GM12878 (cell line): ENCODE data around the gene MZT2B. TPM values are rescaled to one million over a fixed set of nuclear protein-coding genes. Genes with fewer than 3 reads are reported as not detected.
A peak's percentile ranks its signal among the peaks of the same experiment; 100 is the strongest.
"Not testable (repeated sequence)": the region's sequence is repeated elsewhere in the genome, so short reads cannot be mapped to it uniquely, and the experiment has no call there.

Source experiments
- ATAC-seq: fragments of 200-7000 bp; cut with Tn5 transposase; 3 replicates; pipeline ENCODE4 v1.9.1; 2020; ENCODE audit warnings: mild to moderate bottlenecking, moderate library complexity
- Bru-seq: library from RNA; stranded (reverse); fragments of 400-500 nt; gene quantifications from one replicate; lab custom pipeline; 2021; lab: Mats Ljungman, UMichigan
- BruChase-seq, 2 experiments: library from RNA; stranded (reverse); fragments of 400-500 nt; gene quantifications; one replicate each; lab custom pipeline; 2021; lab: Mats Ljungman, UMichigan
- BruUV-seq: library from RNA; stranded (reverse); fragments of 400-500 nt; replicated peaks from 2 replicates; lab custom pipeline; 2021; lab: Mats Ljungman, UMichigan
- CTCF ChIA-PET: fragments of 300-600 bp; sonication (Branson Sonifier 250); formaldehyde crosslinking; extraction: SDS; loops from one replicate; lab custom pipeline; 2021; ENCODE audit warnings: inconsistent platforms; lab: Yijun Ruan, JAX
- POLR2A ChIA-PET: fragments of 350-600 bp; formaldehyde crosslinking; extraction: SDS; loops from one replicate; lab custom pipeline; 2021; ENCODE audit warnings: inconsistent platforms; lab: Charles Lee
- RAD21 ChIA-PET: fragments of 300-600 bp; sonication (Branson Sonifier 250); formaldehyde crosslinking; loops from one replicate; lab custom pipeline; 2023; ENCODE audit warnings: antibody characterized with exemption; ENCODE audit not compliant: unreplicated experiment; lab: Charles Lee
- SMC1A ChIA-PET: fragments of 300-600 bp; sonication (Branson Sonifier 250); formaldehyde crosslinking; loops from one replicate; lab custom pipeline; 2023; ENCODE audit not compliant: unreplicated experiment, uncharacterized antibody; lab: Charles Lee
- DNase-seq: peaks from one replicate; pipeline ENCODE4 v3.0.0-alpha.2; 2011; ENCODE audit warnings: low read depth, low spot score
- FAIRE-seq: peaks from 3 replicates; lab custom pipeline; 2011; peaks lifted over from hg19 to GRCh38; lab: Jason Lieb, UNC
- H2AFZ ChIP-seq: 2 replicates; pipeline ENCODE4 v1.6.0; 2011; ENCODE audit warnings: low read depth, low read length, control low read depth; ENCODE audit not compliant: control insufficient read depth
- H3K27ac ChIP-seq: 2 replicates; pipeline ENCODE4 v1.5.1; 2011; ENCODE audit warnings: control low read depth; ENCODE audit not compliant: control insufficient read depth, insufficient read depth
- H3K27me3 ChIP-seq, 2 experiments: replicated peaks in 1 of 2; 2 replicates each; pipeline versions ENCODE4 v1.6.0 to v1.6.1; 2011; ENCODE audit warnings: low read length in 1 of 2; ENCODE audit not compliant: control insufficient read depth in 2 of 2, insufficient read depth in 2 of 2
- H3K36me3 ChIP-seq, 2 experiments: 2 replicates each; pipeline ENCODE4 v1.5.1; 2011; ENCODE audit warnings: low read length in 1 of 2; ENCODE audit not compliant: control insufficient read depth in 2 of 2, insufficient read depth in 2 of 2
- H3K4me1 ChIP-seq: 2 replicates; pipeline ENCODE4 v1.6.1; 2011; ENCODE audit warnings: mild to moderate bottlenecking, low read length, moderate library complexity, mixed read lengths; ENCODE audit not compliant: control insufficient read depth, insufficient read depth
- H3K4me2 ChIP-seq: 2 replicates; pipeline ENCODE4 v1.6.0; 2011; ENCODE audit warnings: control low read depth; ENCODE audit not compliant: control insufficient read depth, insufficient read depth
- H3K4me3 ChIP-seq: fragments of 200-600 bp; sonication (generic); 2 replicates; pipeline ENCODE4 v1.5.1; 2016
- H3K79me2 ChIP-seq: 2 replicates; pipeline ENCODE4 v1.6.0; 2011; ENCODE audit warnings: low read length; ENCODE audit not compliant: control insufficient read depth, insufficient read depth
- H3K9ac ChIP-seq: 2 replicates; pipeline ENCODE4 v1.8.0; 2011; ENCODE audit warnings: low read length, control low read depth, mixed read lengths; ENCODE audit not compliant: control insufficient read depth, insufficient read depth
- H3K9me3 ChIP-seq: replicated peaks from 3 replicates; pipeline ENCODE4 v1.5.1; 2011; ENCODE audit warnings: mild to moderate bottlenecking, low read length; ENCODE audit not compliant: control insufficient read depth, insufficient read depth
- H4K20me1 ChIP-seq: 2 replicates; pipeline ENCODE4 v1.6.0; 2011; ENCODE audit not compliant: control insufficient read depth, insufficient read depth
- BCL11A ChIP-seq: IDR thresholded peaks from 2 replicates; pipeline ENCODE4 v1.6.1; 2011; ENCODE audit warnings: low read depth, low read length
- CBFB ChIP-seq: IDR thresholded peaks from 2 replicates; pipeline ENCODE4 v1.6.1; 2016; ENCODE audit warnings: antibody characterized with exemption, low read depth
- CREM ChIP-seq: IDR thresholded peaks from 2 replicates; pipeline ENCODE4 v1.6.1; 2014; ENCODE audit warnings: antibody characterized with exemption, low read depth
- DPF2 ChIP-seq: fragments of 450-650 bp; IDR thresholded peaks from 2 replicates; pipeline ENCODE4 v1.6.1; 2017; ENCODE audit warnings: mild to moderate bottlenecking
- GATAD2B ChIP-seq: fragments of 450-650 bp; conservative IDR thresholded peaks from 2 replicates; pipeline ENCODE4 v1.6.1; 2017; ENCODE audit warnings: low read depth, mild to moderate bottlenecking, moderate library complexity
- IKZF1 ChIP-seq: fragments of 450-650 bp; conservative IDR thresholded peaks from 2 replicates; pipeline ENCODE4 v1.6.1; 2017; ENCODE audit warnings: antibody characterized with exemption, mild to moderate bottlenecking
- POLR2A ChIP-seq: IDR thresholded peaks from 2 replicates; pipeline ENCODE4 v1.6.1; 2011; ENCODE audit warnings: low read depth, mild to moderate bottlenecking, low read length
- POLR2AphosphoS5 ChIP-seq: IDR thresholded peaks from 2 replicates; pipeline ENCODE4 v1.6.1; 2011; ENCODE audit warnings: mild to moderate bottlenecking, low read length, inconsistent platforms
- RAD21 ChIP-seq: IDR thresholded peaks from 2 replicates; pipeline ENCODE4 v1.6.1; 2011; ENCODE audit warnings: mild to moderate bottlenecking, low read depth, low read length, moderate library complexity; ENCODE audit not compliant: insufficient read depth
- RUNX3 ChIP-seq: IDR thresholded peaks from 2 replicates; pipeline ENCODE4 v1.6.1; 2012; ENCODE audit warnings: low read length, inconsistent platforms
- SRF ChIP-seq, 2 experiments: IDR thresholded peaks; 2 replicates each; pipeline ENCODE4 v1.6.1; 2011; ENCODE audit warnings: low read depth in 2 of 2, low read length in 2 of 2, mild to moderate bottlenecking in 1 of 2, moderate library complexity in 1 of 2
- YY1 ChIP-seq: IDR thresholded peaks from 2 replicates; pipeline ENCODE4 v1.6.1; 2011; ENCODE audit warnings: low read depth, mild to moderate bottlenecking, low read length
- WGBS: methylation state at CpG from one replicate; pipeline ENCODE4 v1.1.6; 2016; ENCODE audit warnings: low lambda C conversion rate; ENCODE audit not compliant: insufficient replicate concordance, insufficient coverage; ENCODE audit errors: missing lambda C conversion rate; 5-methylcytosine and 5-hydroxymethylcytosine counted together
- in situ Hi-C: fragments of 300-500 bp; cut with MboI; formaldehyde crosslinking; loops from 9 replicates; pipeline ENCODE4 v1.14.3; 2018; ENCODE audit warnings: mixed read lengths
- intact Hi-C: fragments of 100-400 bp; cut with micrococcal nuclease; formaldehyde crosslinking; loops from one replicate; pipeline ENCODE4 v1.14.2; 2022; ENCODE audit not compliant: unreplicated experiment
- long read RNA-seq, 2 experiments: library from polyadenylated mRNA; unstranded; transcript quantifications; one replicate each; pipeline ENCODE4 v2.0.0, GENCODE V29; 2019 to 2020
- polyA minus RNA-seq, 3 experiments: library from RNA; depleted of rRNA, polyadenylated mRNA; stranded (reverse); fragments of >200 nt; gene quantifications; 2 replicates each; pipeline ENCODE4 v1.2.3, GENCODE V29; 2011
- polyA plus RNA-seq, 11 experiments: library from polyadenylated mRNA; depleted of rRNA in 4 of 11; unstranded in 6 of 11; stranded (reverse) in 5 of 11; fragments of >200 nt; fragmentation: Nextera tagmentation in 4 of 11; fragmentation: Illumina TruSeq in 1 of 11; extraction: Ambion mirVana in 4 of 11; extraction: Trizol in 1 of 11; gene quantifications; 1 replicate in 1 of 11; 2 replicates in 10 of 11; pipeline versions ENCODE4 v1.2.1 to v1.2.3, GENCODE V29; 2011 to 2016; ENCODE audit warnings: inconsistent platforms in 2 of 11, missing spikeins in 2 of 11, low read depth in 1 of 11
- total RNA-seq, 4 experiments: library from RNA; depleted of rRNA in 3 of 4; stranded (reverse); fragments of >200 nt in 3 of 4; fragmentation: Illumina TruSeq in 1 of 4; extraction: Trizol in 1 of 4; gene quantifications; 2 replicates each; pipeline versions ENCODE4 v1.2.1 to v1.2.3, GENCODE V29; 2013 to 2021
- TF ChIP-seq, protein P1 (sequence below): IDR thresholded peaks from 2 replicates; pipeline ENCODE4 v1.6.1; 2011; ENCODE audit warnings: borderline replicate concordance, low read depth, mild to moderate bottlenecking, moderate library complexity, low read length; ENCODE audit not compliant: insufficient read depth, poor library complexity, severe bottlenecking

MZT2B gene, protein sequence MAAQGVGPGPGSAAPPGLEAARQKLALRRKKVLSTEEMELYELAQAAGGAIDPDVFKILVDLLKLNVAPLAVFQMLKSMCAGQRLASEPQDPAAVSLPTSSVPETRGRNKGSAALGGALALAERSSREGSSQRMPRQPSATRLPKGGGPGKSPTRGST
- 32.3 and 32.4 TPM in 2 replicates for total RNA-seq (2013; cell fraction: nucleolus; rRNA removed)
- total RNA-seq (2014; rRNA removed) (321 and 369 TPM in 2 replicates), total RNA-seq (2014; rRNA removed; fragmentation: Illumina TruSeq; extraction: Trizol) (45.7 and 51.5 TPM in 2 replicates), total RNA-seq (2021) (399 and 409 TPM in 2 replicates), polyA plus RNA-seq (2011; rRNA removed) (60.4 and 104 TPM in 2 replicates), polyA plus RNA-seq (2014; fragmentation: Illumina TruSeq; extraction: Trizol) (7.2 TPM in 1 of 2 replicates, not detected in the other), polyA plus RNA-seq (2014; fragmentation: Nextera tagmentation; extraction: Ambion mirVana) (10 to 100 TPM in 1 of 2 experiments, 1 to 10 TPM in 1; 6.3 to 20.4 TPM), polyA plus RNA-seq (2014; rRNA removed) (292 and 388 TPM in 2 replicates), polyA plus RNA-seq (2016; fragmentation: Nextera tagmentation; extraction: Ambion mirVana) (100 to 1,000 TPM; 294 to 320 TPM), polyA minus RNA-seq (2011; rRNA and poly(A)+ RNA removed) (6.4 and 15.5 TPM in 2 replicates), Bru-seq, nascent RNA (percentile 74 among the genes with signal in this experiment), BruChase-seq, experiment 1, labeled RNA remaining after a 6-hour chase (percentile 60 among the genes with signal in this experiment), BruChase-seq, experiment 2, labeled RNA remaining after a 2-hour chase (percentile 63 among the genes with signal in this experiment)
- polyA plus RNA-seq (2011; ENCODE audit: low read depth) = 73.9 TPM
- 73.9 and 197 TPM in 2 replicates for polyA plus RNA-seq (2011; cell fraction: cytosol; rRNA removed)
- 64.2 and 65.3 TPM in 2 replicates for polyA plus RNA-seq (2011; cell fraction: nucleus; rRNA removed)
- polyA plus RNA-seq (2012) = 257 and 266 TPM in 2 replicates
- polyA minus RNA-seq (2011; cell fraction: cytosol; rRNA and poly(A)+ RNA removed) = 32.7 and 37.4 TPM in 2 replicates
- polyA minus RNA-seq (2011; cell fraction: nucleus; rRNA and poly(A)+ RNA removed) = 19.1 and 33.1 TPM in 2 replicates
- long read RNA-seq, experiment 1, transcript MZT2B-203 (3 exons, 455 nt) = minor isoform, 6 of 19 reads
- long read RNA-seq, experiment 1, transcript MZT2B-201 (3 exons, 933 nt) = major isoform, 12 of 19 reads
- long read RNA-seq, experiment 1, partial matches to known transcripts = 0 of 19 reads
- long read RNA-seq, experiment 1, other reads (novel, unspliced or antisense) = 0 of 19 reads
- long read RNA-seq, experiment 2, partial matches to known transcripts = 0 of 7 reads
- long read RNA-seq, experiment 2, other reads (novel, unspliced or antisense) = 2 of 7 reads

DNA sequence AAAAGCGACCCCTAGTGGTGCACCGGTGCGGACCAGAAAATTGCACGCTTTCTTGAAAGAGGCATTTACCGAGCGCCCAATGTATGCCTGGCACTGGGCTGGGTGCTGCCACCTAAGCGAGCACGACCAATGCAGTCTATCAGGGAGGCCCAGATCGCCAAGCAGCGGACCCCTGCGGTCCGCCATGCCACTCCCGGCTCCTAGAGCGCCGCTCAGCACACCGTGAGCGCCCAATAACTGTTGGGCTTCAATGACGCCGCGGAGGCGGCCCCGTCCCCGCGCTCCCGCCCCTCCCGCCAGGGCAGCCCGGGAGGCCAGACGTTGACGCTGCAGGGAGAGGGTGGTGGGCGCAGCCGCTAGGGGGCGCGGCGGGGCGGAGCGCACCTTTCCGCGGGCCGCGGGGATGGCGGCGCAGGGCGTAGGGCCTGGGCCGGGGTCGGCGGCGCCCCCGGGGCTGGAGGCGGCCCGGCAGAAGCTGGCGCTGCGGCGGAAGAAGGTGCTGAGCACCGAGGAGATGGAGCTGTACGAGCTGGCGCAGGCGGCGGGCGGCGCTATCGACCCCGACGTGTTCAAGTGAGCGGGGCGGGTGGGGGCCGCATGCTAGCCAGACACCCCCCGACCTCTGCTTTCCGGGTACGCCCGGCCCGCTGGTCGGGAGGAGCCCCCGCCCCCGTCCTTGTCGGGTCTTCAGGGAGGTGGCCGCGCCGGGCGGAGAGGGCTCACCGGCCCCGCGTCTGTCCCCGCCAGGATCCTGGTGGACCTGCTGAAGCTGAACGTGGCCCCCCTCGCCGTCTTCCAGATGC, at the start of gene MZT2B:
Gene MZT2B (plus strand): TSS at position 383 of the 803 bp plus-strand sequence. CDS start 21 bp downstream, at position 404.
- Histone ChIP-seq H3K27ac (peak within 1 kb of the TSS; percentile 80), H3K4me2 (peak within 1 kb of the TSS; percentile 92), H3K9ac (peak within 1 kb of the TSS; percentile 85), H3K79me2 (peaks cover 57% of the 10 kb centered on the region), H3K4me3 (peak within 1 kb of the TSS; percentile 83), H2AFZ (peak within 1 kb of the TSS; percentile 86)
- H3K4me1 ChIP-seq, H3K36me3 ChIP-seq, SMC1A ChIA-PET, H4K20me1 ChIP-seq, H3K9me3 ChIP-seq, H3K27me3 ChIP-seq: not testable (repeated sequence)
- peak; percentile 90 for ATAC-seq
- BruUV-seq = TSS peak; percentile 75
- under 1% methylated on average over 39 of the region's 86 CpGs for WGBS
- ChIA-PET CTCF (interaction anchor here (0.7 to 3.4 kb wide), 5 partner anchors 148 to 165 kb away, joined by 3 to 12 read pairs (median 7); partner anchors contain the start of gene IMP4), POLR2A (interaction anchor here (1.4 to 2.0 kb wide), 2 partner anchors 152 to 159 kb away, joined by 3 to 4 read pairs; a partner anchor contains a TSS), RAD21 (interaction anchor here (0.8 to 1.5 kb wide), 3 partner anchors 151 to 191 kb away, joined by 4 to 5 read pairs (median 4); a partner anchor contains a TSS)
- peak; percentile 51 for DNase-seq
- peak; percentile 84 for FAIRE-seq
- intact Hi-C loops (loop anchor here (1.0 kb wide), 1 partner anchor 150 kb away; no protein-coding TSS in a partner anchor), in situ Hi-C loops (loop anchor here (5.0 kb wide), 1 partner anchor 155 kb away; no protein-coding TSS in a partner anchor)
- TF ChIP-seq IKZF1 = peak; percentile 7
- TF ChIP-seq CBFB = 0 out of 2 replicates have a peak, but pooled peaks have one; percentile 36
- TF ChIP-seq POLR2AphosphoS5 = peak; percentile 66
- peak; percentile 91 for TF ChIP-seq YY1
- TF ChIP-seq CREM = peak; percentile 53
- peak; percentile 78 for TF ChIP-seq POLR2A
- peak; percentile 2 for TF ChIP-seq RUNX3
- TF ChIP-seq DPF2 = peak; percentile 36; the same call in 1 of the 2 replicates
- 0 out of 2 replicates have a peak, but pooled peaks have one; percentile 4 for TF ChIP-seq BCL11A
- peak; percentile 49 for TF ChIP-seq RAD21
- peak in 1 of 2 experiments; percentile 37; a peak in 1 of 4 replicates for TF ChIP-seq SRF (IDR thresholded peaks at IDR 0.05; ENCODE audit: low read depth in 2 of 2, low read length in 2 of 2)
- TF ChIP-seq, protein P1, sequence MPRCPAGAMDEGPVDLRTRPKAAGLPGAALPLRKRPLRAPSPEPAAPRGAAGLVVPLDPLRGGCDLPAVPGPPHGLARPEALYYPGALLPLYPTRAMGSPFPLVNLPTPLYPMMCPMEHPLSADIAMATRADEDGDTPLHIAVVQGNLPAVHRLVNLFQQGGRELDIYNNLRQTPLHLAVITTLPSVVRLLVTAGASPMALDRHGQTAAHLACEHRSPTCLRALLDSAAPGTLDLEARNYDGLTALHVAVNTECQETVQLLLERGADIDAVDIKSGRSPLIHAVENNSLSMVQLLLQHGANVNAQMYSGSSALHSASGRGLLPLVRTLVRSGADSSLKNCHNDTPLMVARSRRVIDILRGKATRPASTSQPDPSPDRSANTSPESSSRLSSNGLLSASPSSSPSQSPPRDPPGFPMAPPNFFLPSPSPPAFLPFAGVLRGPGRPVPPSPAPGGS = peak; percentile 34
- TF ChIP-seq GATAD2B = peak; percentile 55; the same call in 1 of the 2 replicates
